PC-9 (cell line): Measurements from ENCODE around the gene MAPK12.

ENCODE experiments used
- EZH2 ChIP-seq: fragments of 200-600 bp; sonication (generic); IDR thresholded peaks from 2 replicates; pipeline ENCODE4 v1.8.0; 2017; ENCODE audit warnings: antibody characterized with exemption, low read depth
- TF ChIP-seq, protein P1 (sequence below): fragments of 200-600 bp; sonication (generic); conservative IDR thresholded peaks from 2 replicates; pipeline ENCODE4 v1.6.1; 2017; ENCODE audit warnings: mixed run types, antibody characterized with exemption, mild to moderate bottlenecking, moderate library complexity

DNA sequence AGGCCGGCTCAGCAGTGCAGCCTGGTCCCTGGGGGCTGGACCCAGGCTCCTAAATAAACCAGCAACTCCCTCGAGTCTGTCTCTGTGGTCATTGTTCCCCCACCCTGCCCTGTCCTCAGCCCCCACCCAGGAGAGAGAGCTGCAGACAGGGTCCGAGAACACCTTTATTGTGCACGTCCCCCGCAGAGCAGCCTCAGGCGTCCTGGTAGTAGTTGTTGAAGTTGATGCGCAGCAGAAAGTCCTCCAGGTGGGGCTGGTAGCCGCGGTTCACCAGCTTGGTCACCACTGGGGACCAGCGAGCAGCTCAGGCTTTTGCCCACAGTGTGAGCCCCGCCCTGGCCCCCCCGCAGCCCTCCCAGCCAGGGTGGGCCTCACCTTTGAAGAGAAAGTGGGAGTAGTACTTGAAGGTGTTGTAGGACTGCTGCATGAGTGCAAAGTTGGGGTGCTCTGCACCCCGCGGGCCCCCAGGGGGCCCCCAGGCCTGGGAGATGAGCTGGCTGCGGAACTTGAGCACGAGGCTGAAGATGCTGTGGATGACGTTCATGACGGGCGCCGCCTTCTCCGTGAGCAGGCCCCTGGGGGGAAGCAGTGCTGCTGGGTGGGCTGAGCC is 43.8 kb downstream of the MAPK12 start:
- TF ChIP-seq, protein P1, sequence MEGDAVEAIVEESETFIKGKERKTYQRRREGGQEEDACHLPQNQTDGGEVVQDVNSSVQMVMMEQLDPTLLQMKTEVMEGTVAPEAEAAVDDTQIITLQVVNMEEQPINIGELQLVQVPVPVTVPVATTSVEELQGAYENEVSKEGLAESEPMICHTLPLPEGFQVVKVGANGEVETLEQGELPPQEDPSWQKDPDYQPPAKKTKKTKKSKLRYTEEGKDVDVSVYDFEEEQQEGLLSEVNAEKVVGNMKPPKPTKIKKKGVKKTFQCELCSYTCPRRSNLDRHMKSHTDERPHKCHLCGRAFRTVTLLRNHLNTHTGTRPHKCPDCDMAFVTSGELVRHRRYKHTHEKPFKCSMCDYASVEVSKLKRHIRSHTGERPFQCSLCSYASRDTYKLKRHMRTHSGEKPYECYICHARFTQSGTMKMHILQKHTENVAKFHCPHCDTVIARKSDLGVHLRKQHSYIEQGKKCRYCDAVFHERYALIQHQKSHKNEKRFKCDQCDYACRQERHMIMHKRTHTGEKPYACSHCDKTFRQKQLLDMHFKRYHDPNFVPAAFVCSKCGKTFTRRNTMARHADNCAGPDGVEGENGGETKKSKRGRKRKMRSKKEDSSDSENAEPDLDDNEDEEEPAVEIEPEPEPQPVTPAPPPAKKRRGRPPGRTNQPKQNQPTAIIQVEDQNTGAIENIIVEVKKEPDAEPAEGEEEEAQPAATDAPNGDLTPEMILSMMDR, result no peak
- no peak for TF ChIP-seq EZH2
